GM13976 (cell line): ENCODE measurements around the gene METTL23.

ENCODE experiments used
- DNase-seq: peaks from one replicate; pipeline ENCODE4 v3.0.0; 2012; ENCODE audit warnings: low spot score
- CTCF ChIP-seq: IDR thresholded peaks from 2 replicates; pipeline ENCODE4 v1.5.1; 2012; ENCODE audit warnings: borderline replicate concordance, mild to moderate bottlenecking; ENCODE audit not compliant: insufficient read depth; ENCODE audit errors: extremely low read depth, missing control alignments, control extremely low read depth
- in situ Hi-C: fragments of 300-500 bp; cut with MboI; formaldehyde crosslinking; loops from one replicate; pipeline ENCODE4 v1.12.0; 2022; ENCODE audit warnings: low sequenced_read_pairs, mixed read lengths, inconsistent platforms; ENCODE audit not compliant: unreplicated experiment

METTL23 gene

GRCh38 chr17:76701471-76701967 lies 25.1 kb upstream of the METTL23 start:
- DNase-seq = no peak
- TF ChIP-seq CTCF = no peak

GRCh38 chr17:76702076-76702475 lies 24.6 kb upstream of the METTL23 start:
- in situ Hi-C loops = no loop called here
- no peak for TF ChIP-seq CTCF
- DNase-seq = no peak

More at GRCh38 chr17:76701471-76701967, 25.1 kb upstream of the METTL23 start:
- in situ Hi-C loops = no loop called here

GRCh38 chr17:76702941-76703637 lies 23.6 kb upstream of the METTL23 start:
- DNase-seq = no peak
- no peak for TF ChIP-seq CTCF
- in situ Hi-C loops = no loop called here

GRCh38 chr17:76704805-76705204 lies 21.8 kb upstream of the METTL23 start:
- no peak for DNase-seq
- no peak for TF ChIP-seq CTCF
- in situ Hi-C loops = no loop called here

- in situ Hi-C loops = no loop called here
- TF ChIP-seq CTCF = no peak
- no peak for DNase-seq
These were observed 19.8 kb upstream of the METTL23 start for GRCh38 chr17:76706817-76707216.

GRCh38 chr17:76707985-76708807 lies 18.4 kb upstream of the METTL23 start:
- no peak for DNase-seq
- no peak for TF ChIP-seq CTCF
- in situ Hi-C loops = no loop called here
